ENCODE measurements around the gene SAMMSON. TPM values are rescaled to one million over a fixed set of nuclear protein-coding genes. Genes with fewer than 3 reads are reported as not detected.
A peak's percentile ranks its signal among the peaks of the same experiment; 100 is the strongest.

SAMMSON gene
- total RNA-seq, 1 donor from 2014 or later: not detected

DNA sequence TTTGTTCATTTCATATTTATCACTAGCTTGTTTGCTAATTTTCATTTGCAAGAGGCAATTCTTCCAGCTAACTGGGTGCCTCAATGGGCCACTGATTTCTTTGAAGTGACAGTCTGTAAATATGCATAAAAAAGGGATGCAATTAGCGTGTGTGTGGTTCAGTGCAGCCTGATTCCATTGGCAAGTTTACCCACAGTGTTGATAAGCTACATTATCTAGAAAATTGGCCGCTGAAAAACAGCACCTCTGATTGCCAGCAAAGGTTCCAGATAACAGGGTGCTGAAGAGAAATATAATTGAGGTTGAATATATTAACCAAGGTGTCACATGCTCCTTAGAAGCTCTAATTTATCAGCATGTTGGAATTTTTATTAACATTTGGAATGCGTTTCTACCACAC lies 76.9 kb downstream of the SAMMSON start:
- H3K27me3 ChIP-seq (ENCODE audit: control insufficient read depth, insufficient read depth, low read length): no peaks in the 10 kb centered on the region
- DNase-seq (ENCODE audit: low read depth): no peak
- TF ChIP-seq, protein P1, sequence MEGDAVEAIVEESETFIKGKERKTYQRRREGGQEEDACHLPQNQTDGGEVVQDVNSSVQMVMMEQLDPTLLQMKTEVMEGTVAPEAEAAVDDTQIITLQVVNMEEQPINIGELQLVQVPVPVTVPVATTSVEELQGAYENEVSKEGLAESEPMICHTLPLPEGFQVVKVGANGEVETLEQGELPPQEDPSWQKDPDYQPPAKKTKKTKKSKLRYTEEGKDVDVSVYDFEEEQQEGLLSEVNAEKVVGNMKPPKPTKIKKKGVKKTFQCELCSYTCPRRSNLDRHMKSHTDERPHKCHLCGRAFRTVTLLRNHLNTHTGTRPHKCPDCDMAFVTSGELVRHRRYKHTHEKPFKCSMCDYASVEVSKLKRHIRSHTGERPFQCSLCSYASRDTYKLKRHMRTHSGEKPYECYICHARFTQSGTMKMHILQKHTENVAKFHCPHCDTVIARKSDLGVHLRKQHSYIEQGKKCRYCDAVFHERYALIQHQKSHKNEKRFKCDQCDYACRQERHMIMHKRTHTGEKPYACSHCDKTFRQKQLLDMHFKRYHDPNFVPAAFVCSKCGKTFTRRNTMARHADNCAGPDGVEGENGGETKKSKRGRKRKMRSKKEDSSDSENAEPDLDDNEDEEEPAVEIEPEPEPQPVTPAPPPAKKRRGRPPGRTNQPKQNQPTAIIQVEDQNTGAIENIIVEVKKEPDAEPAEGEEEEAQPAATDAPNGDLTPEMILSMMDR (IDR thresholded peaks at IDR 0.05; ENCODE audit: insufficient read depth, low read length, poor library complexity, severe bottlenecking): no peak

DNA sequence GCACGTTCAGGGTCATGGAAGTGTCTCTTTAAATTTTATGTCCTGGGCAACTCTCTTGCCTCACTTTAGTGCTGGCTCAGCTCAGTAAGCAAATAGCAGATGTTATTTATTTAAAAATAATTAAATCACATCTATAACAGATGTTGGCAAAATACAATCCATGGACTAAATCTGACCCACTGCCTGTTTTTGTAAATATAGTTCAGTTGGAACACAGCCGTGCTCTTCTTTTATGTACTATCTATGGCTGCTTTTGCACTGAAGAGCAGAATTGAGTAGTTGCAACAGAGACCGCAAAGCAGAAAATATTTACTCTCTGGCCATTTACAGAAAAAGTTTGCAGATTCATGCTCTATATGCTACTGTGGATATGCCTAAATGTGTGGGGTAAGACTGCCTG lies 79.2 kb downstream of the SAMMSON start:
- TF ChIP-seq, protein P1 (IDR thresholded peaks at IDR 0.05; ENCODE audit: insufficient read depth, low read length, poor library complexity, severe bottlenecking): no peak
- no peaks in the 10 kb centered on the region for H3K36me3 ChIP-seq (ENCODE audit: control insufficient read depth, insufficient read depth, low read length)
- H3K4me3 ChIP-seq (ENCODE audit: low read depth, low read length): no peak overlapping the region
- H3K27me3 ChIP-seq (ENCODE audit: control insufficient read depth, insufficient read depth, low read length): no peaks in the 10 kb centered on the region
- DNase-seq (ENCODE audit: low read depth): no peak

More for the DNA sequence above, 76.9 kb downstream of the SAMMSON start:
- Histone ChIP-seq H3K36me3 (ENCODE audit: control insufficient read depth, insufficient read depth, low read length) (no peaks in the 10 kb centered on the region), H3K4me3 (ENCODE audit: low read depth, low read length) (no peak overlapping the region)

DNA sequence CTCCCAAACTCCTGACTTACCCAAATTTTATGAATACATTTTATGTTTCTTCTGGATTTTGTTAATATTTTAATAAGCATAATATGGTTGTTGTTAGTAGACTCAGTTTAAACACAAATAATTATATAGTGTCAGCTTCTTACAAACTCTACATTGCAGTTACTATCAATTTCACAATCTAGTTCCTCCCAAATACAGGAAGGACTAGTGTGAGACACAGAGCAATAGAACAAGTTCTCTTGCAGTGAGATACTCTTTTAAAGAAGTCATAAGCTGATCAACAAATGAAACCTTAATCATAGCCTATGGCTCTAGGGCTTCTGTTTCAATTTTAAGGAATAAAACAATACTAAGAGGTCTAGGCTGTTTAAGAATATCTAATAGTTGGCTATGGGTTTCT lies 86.1 kb downstream of the SAMMSON start:
- TF ChIP-seq, protein P1 (IDR thresholded peaks at IDR 0.05; ENCODE audit: insufficient read depth, low read length, poor library complexity, severe bottlenecking): no peak
- DNase-seq (ENCODE audit: low read depth): no peak
- no peaks in the 10 kb centered on the region for H3K27me3 ChIP-seq (ENCODE audit: control insufficient read depth, insufficient read depth, low read length)
- H3K36me3 ChIP-seq (ENCODE audit: control insufficient read depth, insufficient read depth, low read length): no peaks in the 10 kb centered on the region
- no peak overlapping the region for H3K4me3 ChIP-seq (ENCODE audit: low read depth, low read length)

DNA sequence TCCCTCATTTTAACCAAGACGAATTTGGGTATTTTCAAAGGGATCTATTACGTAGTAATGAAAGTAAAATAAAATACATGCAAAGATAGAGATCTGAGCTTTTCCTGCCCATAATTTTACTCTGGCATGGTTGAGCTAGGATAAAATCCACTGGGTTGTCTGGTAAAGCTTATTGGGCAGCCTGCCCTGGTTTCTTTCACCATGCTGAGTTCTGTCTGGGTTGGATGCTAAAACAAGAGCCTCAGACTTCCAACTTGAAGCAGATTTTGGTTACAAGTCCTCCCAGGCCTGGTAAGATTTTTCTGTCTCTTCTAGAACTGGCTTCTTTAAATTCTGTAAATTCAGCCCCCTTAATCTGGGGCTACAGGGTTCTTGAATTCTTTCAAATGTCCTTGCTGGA lies 86.8 kb downstream of the SAMMSON start:
- TF ChIP-seq, protein P1 (IDR thresholded peaks at IDR 0.05; ENCODE audit: insufficient read depth, low read length, poor library complexity, severe bottlenecking): no peak
- no peak for DNase-seq (ENCODE audit: low read depth)

DNA sequence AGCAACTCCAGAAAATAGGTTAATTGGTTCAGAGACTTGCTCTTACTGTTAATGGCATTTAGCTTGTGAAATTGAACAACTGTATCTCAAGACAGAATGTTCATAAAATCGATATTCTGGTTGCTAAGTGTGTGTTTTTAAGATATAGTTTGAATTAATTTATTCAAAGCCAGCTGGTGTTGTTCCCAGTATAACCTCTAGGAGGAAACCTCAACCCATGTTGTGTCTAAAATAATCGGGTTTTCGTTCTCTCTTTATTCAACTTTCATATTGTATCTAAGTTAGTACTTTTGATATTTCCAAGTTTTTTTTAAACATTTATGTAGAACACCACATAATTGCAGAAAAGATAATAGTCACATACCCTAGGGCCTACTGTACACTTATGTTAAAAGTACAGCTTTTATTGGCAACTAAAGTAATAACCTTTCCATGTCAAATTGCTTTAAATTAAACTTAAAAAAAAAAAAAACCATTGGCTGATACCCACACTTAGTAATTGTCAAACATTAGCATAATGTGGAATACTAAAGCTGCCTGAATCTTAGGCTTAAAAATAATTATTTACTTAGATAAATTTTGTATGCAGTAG lies 90.9 kb downstream of the SAMMSON start:
- TF ChIP-seq, protein P1 (IDR thresholded peaks at IDR 0.05; ENCODE audit: insufficient read depth, low read length, poor library complexity, severe bottlenecking): peak; percentile 63
- Histone ChIP-seq H3K36me3 (ENCODE audit: control insufficient read depth, insufficient read depth, low read length) (no peaks in the 10 kb centered on the region), H3K4me3 (ENCODE audit: low read depth, low read length) (no peak overlapping the region), H3K27me3 (ENCODE audit: control insufficient read depth, insufficient read depth, low read length) (no peaks in the 10 kb centered on the region)
- no peak for DNase-seq (ENCODE audit: low read depth)

More for the DNA sequence above, 86.8 kb downstream of the SAMMSON start:
- H3K27me3 ChIP-seq (ENCODE audit: control insufficient read depth, insufficient read depth, low read length): no peaks in the 10 kb centered on the region
- H3K4me3 ChIP-seq (ENCODE audit: low read depth, low read length): no peak overlapping the region
- H3K36me3 ChIP-seq (ENCODE audit: control insufficient read depth, insufficient read depth, low read length): no peaks in the 10 kb centered on the region

DNA sequence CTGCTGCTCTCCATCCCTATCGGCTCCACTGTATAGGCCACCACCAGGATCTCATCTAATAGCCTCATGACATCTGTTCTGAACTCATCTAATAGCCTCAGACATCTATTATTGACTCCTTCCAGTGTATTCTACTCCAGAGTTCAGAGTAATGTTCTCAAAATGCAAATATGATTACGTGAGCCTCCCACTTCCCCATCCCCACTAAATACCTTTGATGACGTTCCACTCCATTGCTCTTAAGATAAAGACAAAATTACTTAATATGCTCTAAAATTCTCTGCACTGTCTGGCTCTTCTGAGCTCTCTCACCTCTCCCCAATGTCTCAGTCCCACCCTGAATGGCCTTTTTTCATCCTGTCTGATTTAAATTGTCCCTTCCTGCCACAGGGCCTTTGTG lies 94.7 kb downstream of the SAMMSON start:
- TF ChIP-seq, protein P1 (IDR thresholded peaks at IDR 0.05; ENCODE audit: insufficient read depth, low read length, poor library complexity, severe bottlenecking): no peak
- DNase-seq (ENCODE audit: low read depth): no peak

More for the DNA sequence above, 94.7 kb downstream of the SAMMSON start:
- Histone ChIP-seq H3K4me3 (ENCODE audit: low read depth, low read length) (no peak overlapping the region), H3K27me3 (ENCODE audit: control insufficient read depth, insufficient read depth, low read length) (no peaks in the 10 kb centered on the region), H3K36me3 (ENCODE audit: control insufficient read depth, insufficient read depth, low read length) (no peaks in the 10 kb centered on the region)

Measured in kidney epithelial cell (primary cell).